SKM-1 (cell line): ENCODE results near the gene SFI1.
"Not testable (repeated sequence)": the region's sequence is repeated elsewhere in the genome, so short reads cannot be mapped to it uniquely, and the experiment has no call there.

Source experiments
- DNase-seq: peaks from one replicate; lab custom pipeline; 2025; ENCODE audit not compliant: unreplicated experiment; lab: John Stamatoyannopoulos, UW

SFI1 gene

DNA sequence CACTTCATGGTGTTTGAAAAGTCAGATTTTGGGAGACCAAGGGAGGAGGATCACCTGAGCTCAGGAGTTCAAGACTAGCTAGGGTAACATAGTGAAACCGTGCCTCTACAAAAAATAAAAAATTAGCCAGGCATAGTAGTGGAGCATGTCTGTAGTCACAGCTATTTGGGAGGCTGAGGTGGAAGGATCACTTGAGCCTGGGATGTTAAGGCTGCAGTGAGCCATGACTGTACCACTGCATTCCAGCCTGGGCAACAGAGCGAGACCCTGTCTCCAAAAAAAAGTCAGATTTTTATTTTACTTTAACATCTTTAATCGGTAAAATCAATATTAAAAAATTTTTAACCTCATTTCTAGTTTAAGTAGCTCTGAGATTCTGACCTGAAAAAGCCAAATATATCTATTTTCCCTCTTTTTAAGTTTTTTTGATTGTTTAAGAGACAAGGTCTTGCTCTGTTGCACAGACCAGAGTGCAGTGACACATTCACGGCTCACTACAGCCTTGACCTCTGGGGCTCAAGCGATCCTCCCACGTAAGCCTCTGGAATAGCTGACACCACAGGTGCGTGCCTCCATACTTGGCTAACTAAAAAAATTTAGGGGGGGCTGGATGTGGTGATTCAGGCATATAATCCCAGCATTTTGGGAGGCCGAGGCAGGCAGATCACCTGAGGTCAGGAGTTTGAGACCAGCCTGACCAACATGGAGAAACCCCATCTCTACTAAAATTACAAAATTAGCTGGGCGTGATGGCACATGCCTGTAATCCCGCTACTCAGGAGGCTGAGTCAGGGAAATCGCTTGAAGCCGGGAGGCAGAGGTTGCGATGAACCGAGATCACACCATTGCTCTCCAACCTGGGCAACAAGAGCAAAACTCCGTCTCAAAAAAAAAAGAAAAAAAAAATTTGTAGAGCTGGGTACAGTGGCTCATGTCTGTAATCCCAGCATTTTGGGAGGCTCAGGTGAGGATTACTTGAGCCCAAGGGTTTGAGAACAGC lies 48.4 kb downstream of the SFI1 start:
- DNase-seq: no peak

DNA sequence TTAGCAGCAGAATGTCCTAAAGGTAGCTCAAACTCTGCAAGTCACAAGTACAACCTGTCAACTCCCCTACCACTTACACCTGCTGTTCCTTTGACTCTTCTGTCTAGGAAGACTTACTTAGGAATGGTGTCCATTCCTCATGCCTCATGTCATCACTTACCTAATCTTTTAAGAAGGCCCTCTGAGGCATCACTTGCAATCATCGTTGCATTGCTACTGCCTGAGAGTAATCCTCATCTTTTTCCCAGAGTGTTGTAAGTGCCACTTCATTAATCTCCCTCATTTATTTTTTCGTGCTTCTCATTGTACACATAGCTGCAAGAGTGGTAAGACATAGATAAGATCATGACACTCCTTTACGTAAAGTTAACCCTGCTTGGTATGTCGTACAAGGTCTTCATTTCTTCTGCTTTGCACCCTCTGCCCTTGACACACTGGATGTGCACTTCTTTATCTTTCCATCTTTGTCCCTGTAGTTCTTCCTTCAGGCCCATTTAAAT lies 54.6 kb downstream of the SFI1 start:
- no peak for DNase-seq

DNA sequence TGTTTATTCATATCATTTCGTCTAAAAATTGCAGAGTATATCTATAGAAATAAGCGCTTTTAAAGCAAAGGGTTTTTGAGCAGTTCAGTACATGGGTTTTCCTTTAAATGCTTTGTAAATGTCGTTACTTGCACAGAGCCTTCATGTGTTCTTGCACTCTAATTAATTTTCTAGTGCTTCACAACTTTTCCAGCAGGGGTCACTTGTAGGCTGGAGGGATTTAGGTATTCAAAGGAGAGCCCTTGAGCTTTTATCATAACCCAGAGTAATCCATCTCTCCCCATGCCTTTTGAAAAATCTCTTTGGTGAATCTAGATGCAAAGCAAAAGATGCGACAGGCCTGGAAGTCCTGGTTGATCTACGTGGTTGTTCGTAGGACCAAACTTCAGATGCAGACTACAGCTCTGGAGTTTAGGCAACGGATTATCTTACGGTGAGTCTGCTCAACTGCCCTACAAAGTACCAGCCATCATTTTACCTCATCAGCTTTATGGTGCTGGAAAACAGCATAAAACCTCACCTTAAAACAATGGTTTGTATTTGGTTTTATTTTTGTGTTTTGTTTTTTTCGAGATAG lies 60.4 kb downstream of the SFI1 start:
- no peak for DNase-seq

DNA sequence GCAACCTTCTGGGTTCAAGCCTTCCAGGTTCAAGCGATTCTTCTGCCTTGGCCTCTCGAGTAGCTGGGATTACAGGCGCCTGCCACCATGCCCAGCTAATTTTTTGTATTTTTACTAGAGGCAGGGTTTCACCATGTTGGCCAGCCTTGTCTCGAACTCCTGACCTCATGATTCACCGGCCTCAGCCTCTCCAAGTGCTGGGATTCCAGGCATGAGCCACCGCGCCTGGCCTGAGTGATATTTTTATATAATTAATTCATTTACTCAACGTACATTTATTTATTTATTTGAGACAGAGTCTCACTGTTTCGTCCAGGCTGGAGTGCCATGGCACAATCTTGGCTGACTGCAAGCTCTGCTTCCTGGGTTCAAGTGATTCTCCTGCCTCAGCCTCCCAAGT lies 62.2 kb downstream of the SFI1 start:
- DNase-seq: not testable (repeated sequence)

DNA sequence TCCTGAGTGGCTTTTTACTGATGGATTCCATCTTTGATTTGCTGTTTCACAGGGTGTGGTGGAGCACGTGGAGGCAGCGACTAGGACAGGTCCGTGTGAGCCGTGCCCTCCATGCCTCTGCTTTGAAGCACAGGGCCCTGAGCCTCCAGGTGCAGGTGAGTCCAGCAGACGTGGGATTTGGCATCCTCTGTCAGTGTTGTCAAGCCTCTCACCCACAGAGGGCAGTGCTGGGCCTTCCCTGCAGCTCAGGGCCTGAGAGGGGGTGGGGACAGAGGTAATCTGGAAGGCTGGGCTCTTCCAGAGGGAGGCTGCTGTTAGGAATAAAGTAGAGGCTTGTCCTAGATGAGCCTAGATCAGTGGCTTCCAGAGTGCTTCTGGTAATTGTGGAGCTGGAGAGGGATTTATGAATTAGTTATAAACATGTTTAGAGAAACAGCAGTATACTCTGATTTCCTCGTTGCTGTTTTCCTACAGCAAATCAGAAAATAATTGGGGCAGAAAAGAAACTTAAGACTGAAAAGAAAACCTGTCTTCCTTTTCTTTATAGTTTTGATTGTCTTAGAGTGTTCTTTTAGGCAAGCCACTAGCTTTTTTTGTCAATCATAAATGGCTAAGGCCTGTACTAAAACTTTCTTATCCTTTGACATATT lies 65.0 kb downstream of the SFI1 start:
- no peak for DNase-seq

DNA sequence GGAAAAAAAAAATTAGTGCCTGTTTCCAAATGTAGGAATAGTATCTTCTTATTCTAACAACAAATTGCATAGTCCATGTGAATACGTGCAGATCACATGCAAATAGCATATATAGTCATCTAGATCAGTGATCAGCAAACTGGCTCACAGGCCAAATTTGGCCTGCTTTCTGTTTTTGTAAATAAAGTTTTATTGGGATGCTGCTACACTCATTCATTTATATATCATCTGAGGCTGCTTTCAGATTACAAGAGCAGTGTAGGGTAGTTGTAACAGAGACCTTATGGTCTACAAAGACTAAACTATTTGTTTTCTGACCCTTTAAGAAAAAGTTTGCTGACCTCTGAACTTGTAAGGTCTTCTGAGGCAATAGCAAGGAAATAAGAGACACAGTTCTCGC lies 65.6 kb downstream of the SFI1 start:
- DNase-seq: no peak

DNA sequence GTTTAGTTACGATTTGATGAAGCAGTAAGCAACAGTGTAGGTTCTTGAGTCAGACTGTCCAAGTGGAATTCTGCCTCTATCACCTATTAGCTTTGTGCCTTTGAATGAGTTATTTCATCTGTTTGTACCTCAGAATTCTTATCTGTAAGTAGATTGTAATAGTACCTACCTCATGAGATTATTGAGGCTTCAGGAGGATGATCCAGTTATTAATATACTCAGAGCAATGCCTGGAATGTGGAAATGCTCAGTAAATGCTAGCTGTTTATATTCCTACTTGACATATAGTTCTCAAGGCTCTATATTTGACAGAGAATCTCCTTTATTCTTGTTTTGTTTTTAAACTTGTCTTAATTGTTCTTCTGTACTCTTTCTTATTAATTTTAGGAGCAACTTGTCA lies 70.1 kb downstream of the SFI1 start:
- DNase-seq: no peak

DNA sequence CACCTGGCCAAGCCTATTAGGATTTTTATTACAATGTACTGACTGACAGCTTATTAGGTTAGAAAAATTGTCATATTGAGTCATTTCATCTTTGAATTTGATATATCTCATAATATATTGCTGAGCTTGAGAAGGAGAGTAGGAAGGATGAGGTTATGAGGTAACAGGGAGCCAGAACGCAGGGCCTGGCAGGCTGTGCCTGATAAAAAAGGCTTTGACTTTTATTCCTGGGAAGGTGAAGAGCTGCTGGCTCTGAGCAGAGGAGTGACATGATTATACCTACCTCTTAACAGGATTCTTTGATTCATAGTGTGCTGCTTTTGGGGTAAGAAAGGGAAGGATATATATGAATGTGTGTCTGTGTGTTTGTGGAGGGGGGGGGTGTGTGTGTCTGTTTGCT lies 70.9 kb downstream of the SFI1 start:
- no peak for DNase-seq

DNA sequence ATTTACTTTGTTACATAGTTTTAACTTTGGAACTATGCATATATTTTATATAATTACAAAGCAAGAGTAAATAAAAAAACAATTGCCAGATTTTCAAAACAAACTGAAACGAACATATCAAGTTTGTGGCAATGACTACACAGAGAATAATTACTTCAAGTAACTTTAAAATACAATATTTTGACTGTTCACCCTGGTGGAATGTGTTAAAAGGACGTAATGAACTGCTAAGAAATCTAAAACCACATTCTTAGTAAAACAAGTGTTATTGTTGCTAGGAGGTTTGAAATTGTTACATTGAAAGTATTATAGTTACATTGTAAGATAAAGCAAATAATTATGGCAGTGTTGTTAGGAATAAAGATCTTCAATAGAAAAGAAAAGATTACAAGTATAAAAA lies 71.4 kb downstream of the SFI1 start:
- DNase-seq: no peak

DNA sequence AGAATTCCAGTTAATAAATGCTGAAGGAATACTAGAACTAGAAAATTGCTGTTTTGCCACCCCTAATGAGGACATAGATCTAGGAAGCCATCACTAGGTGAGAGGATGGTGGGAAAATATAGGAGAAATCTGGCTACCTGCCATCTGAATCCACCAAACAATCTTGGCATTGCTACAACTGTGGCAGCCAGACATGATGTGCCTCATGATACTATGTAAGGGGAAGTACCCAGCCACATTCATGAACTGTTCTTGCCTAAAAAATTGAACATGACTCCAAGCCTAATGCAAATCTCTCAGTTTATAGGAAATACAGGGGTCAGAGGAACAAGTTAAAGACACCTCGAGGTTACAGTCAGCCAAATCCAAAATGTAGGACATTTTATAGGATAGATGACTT lies 72.8 kb downstream of the SFI1 start:
- no peak for DNase-seq

DNA sequence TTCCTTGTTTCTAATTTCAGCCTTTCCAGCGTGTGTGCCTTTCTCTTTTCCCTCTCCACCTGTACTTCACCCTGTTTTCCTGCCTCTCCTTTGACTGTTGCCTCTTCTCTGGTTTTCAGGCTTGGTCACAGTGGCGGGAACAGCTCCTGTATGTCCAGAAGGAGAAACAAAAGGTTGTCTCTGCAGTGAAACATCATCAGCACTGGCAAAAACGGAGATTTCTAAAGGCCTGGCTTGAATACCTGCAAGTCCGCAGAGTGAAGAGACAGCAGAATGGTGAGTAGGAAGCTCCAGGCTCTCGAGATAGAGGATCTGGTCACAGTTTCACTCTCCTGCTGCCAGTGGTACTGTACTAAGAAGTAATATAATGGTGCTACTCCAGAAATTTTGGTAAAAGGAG lies 76.6 kb downstream of the SFI1 start:
- DNase-seq: no peak

DNA sequence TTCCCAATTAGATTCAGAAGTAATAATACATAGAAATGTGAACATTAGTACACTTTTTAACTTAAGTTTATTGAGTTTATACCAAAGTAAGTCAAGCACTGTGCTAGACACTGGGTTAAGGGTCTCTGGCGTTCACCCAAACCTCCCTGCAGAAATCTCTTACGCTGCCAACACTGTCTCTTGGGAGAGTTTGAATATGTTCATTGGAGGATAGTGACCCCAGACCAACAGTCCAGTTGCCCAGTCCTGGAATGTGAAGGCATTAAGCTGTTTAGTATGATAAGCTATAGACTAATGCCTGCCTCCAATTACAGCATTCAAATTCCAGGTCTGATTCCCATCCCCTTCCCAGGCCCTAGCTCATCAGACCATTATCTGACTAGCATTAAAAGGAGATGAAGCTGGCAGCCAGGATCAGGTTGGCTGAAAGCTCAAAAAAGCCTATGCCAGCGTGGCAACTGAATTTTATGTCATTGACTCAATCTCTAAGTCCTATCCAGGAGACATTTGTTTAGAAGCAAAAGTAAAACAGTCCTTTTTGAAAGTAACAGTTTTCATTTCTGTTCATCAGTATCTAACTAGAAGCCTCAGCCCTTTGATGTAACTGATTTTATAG lies 77.8 kb downstream of the SFI1 start:
- DNase-seq: no peak

DNA sequence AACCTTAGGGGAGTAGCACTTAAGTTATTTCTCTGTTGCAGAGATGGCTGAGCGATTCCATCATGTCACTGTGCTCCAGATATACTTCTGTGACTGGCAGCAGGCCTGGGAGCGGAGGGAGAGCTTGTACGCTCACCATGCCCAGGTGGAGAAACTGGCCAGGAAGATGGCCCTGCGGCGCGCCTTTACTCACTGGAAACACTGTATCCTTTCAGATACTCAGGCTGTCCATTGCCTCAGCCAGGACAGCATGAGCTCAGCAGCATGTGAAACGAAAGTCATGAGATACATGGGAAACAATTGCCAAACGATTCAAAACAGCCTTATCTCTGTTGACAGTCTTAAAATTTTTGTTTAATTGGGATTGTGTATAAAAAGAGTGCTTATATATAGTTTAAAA lies 78.9 kb downstream of the SFI1 start:
- no peak for DNase-seq

DNA sequence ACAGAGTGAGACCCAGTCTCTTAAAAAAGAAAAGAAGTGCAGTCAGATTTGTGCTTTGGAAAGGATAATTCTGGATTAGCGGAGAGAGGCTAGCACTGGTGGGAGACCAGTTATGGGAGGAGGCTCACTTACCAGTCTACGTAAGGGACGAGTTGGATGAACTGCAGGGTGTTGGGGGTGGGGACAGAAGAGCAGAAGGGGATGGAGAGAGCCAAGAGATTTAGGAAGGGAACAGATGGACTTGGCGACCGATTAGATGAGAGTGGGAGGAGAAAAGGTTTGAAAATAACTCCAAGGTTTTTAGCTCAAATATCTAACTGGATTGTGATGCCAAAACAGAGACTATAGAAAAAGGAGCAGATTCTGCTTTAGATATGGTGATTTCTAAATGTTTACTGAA lies 81.4 kb downstream of the SFI1 start:
- DNase-seq: no peak

DNA sequence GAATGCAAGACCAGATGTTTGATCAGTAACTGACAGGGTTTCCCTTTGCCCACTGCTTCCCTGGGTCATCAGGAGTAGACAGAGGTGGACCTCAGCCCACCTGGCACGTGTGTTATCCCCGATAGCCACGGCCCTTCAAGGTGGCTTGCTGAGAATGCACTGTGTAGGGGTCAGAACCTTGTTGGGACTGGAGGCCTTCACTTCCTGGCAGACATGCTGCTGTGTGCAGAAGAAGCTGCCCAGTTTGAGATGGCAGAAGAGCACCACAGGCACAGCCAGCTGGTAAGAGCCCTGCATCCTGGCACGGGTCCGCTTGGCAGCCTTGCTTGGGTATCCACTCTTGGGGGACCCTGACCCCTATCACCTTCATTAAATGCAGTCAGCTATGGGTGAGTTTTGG lies 81.8 kb downstream of the SFI1 start:
- DNase-seq: no peak

DNA sequence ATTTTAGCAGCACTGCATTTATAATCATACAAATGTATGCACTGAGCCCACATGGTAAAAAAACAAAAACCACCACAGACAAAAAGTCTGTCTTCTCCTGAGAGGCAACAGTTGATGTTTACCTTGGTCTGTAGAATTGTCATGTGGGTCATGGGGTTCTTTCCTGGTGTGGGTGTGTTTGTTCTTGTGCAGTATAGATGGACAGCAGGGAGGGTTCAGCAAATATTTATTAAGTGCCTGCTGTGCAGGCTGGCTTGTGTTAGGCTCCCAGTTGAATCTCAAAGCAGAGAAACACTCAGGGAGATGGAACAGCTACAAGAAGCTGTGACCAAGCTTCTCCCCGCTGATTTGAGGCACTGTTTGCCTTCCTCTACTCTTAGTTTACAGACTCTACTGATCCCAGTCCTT lies 83.5 kb downstream of the SFI1 start:
- DNase-seq: no peak

DNA sequence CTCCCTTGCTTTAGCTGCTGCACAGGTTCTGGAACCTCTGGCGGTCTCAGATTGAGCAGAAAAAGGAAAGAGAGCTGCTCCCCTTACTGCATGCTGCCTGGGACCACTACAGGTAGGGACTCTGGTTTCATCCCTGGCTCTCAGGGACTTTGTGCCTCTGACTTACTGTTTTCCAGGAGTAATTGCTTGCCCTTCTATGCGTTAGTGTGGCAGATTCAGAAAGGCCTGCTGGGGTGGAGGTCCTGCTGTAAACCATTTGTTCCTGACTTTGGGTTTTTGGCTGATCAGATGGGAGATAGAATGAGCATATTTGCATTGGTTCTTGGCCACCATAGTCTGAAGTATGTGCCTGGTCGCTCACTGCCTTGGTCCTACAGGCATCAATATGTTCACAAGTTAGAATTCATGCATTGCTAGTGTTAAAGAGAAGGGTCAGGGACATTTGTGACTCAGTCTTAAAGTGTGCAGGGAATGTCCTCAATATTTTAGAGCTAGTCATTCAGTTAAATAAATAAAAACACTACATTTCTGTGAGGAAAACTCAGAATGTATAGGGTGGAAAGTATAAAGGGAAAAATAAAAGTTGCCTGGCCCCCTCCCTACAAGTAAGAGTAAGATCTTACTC lies 87.6 kb downstream of the SFI1 start:
- no peak for DNase-seq

DNA sequence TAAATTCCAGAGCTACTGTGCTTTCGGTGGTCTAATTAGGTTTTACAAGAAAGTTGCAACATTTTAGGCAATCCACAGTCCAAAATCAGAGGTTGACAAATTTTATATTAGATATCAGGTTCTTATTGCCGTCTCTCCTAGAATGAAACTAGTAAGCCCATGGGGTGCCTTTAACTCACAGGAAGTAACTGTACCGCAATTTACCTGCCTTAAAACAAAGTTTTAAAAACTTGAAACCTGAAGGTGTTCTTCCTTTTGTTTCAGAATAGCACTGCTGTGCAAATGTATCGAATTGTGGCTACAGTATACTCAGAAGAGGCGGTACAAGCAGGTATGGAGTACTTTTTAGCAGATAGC lies 88.4 kb downstream of the SFI1 start:
- no peak for DNase-seq

DNA sequence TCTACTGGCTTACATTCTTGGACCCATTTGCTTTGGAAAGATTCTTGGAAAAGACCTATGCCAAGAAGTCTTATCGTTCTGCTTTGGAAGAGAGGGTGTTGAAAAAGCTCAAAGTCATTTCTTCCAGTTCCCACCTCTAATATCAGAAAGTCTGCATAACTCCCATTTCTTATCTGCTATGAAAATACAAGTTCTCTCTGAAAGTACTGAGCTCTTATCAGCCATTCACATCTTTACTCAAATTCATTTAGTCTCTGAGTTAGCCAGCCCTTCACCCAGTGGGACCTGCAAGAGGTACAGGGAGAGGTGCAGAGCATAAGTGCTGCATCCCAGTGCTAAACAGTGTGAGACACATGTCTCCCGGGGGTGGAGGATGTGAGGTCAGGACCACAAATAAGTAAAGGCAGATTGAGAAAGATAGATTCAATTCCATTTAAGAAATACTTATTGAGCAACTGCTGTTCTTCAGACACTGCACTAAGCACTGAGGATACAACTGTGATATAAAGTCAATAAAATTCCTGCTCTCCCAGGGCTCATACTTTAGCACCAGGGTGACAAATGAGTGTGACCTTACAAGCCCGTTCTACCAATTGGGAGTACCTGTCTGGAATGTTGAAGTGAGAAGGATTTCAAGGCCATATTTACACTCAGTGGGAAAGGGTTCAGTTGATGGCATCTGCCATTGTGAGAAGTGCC lies 89.0 kb downstream of the SFI1 start:
- DNase-seq: no peak

DNA sequence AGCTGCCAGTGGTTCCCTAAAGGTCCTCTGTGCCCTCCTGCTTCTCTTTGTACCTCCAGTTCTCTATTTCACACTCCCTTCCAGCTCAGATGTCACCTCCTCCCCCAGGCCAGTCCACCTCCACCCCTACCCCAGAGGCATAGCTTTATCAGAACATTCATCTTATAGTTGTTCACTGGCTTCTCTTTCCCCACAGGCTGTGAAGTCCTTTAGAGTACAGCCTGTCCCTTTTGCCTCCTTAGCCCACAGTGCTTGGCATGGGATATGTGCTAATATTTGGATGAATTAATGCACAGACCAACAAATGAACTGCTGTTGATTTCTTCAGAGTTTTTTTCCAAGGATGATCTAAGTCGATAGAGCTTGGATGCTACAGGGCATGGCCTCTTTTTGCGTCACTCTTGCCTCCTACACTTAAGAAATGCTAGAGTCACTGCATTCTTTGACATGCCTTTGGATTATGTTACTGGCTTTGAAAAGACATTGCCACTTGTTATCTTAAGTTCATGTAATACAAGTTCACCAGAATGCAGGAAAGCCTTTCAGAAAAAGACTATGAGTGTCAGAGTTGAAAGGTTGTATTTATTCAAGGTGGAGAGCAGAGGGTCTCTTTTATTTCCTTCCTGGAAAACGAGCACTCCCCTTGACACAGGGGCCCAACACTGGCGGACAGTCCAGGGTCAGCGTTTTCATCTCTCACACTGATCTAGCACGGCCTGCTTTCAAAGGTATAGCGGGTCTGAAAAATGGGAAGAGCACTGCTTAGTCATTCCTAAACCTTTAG lies 90.0 kb downstream of the SFI1 start:
- DNase-seq: no peak
